ENCODE measurements around the gene LIN7A.

The LIN7A gene, protein sequence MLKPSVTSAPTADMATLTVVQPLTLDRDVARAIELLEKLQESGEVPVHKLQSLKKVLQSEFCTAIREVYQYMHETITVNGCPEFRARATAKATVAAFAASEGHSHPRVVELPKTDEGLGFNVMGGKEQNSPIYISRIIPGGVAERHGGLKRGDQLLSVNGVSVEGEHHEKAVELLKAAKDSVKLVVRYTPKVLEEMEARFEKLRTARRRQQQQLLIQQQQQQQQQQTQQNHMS

DNA sequence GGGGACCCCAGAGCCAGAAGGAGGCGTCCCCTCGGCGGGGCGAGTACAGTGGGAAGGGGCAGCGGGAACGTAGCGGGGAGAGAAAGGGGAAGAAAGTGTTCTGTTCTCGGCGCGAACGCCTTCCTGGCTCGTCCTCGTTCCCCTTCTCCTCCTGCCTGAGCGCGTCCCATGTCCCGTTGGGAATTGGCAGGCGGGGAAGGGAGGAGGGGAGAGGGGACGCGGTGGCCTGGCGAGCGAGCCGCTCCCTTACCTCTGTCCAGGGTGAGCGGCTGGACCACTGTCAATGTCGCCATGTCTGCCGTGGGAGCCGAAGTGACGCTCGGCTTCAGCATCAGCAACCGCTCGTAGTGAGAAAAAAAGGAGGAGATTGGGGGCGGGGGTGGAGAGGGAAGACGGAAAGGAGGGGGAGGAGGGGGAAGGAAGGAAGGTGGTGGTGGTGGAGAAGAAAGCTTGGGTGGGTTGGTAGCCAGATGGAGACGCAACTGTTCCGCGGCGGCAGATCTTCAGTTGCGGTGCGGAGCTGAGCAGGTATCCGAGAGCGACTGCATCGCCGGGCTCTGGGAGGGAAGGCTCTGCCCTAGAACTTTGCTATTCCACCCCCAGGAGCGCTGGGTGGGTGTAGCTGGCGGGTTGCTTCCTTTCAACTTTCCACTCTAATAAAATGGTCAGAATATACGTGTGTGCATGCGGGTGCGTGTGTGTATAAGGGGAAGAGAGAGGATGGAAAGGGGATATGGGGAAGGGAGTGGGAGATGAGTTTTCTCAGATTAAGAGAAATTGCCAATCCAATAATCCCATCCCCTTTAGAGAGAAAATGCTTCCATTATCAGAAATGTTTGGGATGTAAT lies at the start of gene LIN7A:
LIN7A (minus strand) TSS at position 544 of the 848 bp plus-strand sequence; CDS start at position 332, 212 bp downstream.
- DNase-seq (ENCODE audit: low read depth), result no peak

DNA sequence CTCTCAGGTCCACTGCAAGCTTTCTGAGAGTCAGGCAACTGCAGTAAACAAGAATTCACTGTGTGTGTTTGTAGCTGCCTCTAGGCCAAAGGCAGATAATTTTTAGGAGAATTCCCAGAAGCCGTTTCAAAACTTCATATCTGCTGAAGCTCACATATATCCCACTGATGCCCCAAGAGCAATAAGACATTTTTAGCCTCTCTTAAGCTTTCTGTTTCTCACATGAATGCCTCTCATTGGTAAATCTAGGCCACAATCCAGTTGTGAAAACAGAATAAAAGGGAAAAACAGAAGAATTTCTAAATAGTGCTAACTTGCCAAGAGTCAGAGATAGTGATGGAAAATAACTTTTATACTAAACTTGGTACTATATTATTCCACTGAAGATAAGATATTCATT lies 48.5 kb upstream of the LIN7A start:
- DNase-seq (ENCODE audit: low read depth), result no peak

DNA sequence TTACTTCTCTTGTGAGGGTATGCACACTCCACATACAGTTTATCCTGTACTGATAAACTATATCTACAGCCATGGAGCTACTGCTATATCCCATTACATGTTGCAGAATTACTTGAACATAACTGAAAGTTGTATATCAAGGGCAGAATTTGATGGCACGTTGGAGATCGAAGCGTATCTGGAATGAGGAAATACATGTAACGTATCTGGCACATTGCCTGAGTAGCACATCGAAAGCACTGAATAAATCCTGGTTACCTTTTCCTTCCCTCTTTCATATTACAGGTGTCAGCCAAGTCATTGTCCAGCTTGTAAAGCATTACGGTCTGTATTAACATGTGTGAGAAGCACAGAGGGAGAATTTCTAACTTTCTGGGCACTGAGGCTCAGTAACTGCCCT lies 42.1 kb upstream of the LIN7A start:
- DNase-seq (ENCODE audit: low read depth), result no peak

DNA sequence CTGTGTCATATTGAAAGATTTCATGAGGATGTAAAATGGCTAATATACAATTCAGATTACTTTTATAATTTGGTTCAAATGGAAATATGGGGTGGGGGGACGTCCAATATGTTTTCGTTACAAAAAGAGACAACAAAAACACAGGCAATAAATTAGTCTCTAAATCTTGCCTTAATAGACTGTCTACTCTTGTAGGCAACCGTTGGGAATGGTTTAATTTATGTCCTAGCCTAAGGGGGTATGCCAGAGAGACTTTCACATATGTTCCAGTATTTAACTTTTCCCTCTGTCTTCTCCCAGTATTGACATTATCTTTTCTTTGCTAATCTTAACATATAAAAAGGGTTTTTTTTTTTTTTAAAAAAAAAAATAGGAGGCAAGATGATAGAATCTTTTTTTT lies 41.5 kb upstream of the LIN7A start:
- no peak for DNase-seq (ENCODE audit: low read depth)

DNA sequence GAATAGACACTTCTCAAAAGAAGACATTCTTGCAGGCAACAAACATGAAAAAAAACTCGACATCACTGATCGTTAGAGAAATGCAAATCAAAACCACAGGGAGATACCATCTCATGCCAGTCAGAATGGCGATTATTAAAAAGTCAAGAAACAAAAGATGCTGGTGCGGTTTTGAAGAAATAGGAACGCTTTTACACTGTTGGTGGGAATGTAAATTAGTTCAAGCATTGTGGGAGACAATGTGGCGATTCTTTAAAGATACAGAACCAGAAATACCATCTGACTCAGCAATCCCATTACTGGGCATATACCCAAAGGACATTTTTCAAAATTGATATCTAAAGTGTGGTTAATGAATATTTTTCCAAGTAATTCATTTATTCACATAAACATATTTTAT lies 39.6 kb upstream of the LIN7A start:
- no peak for DNase-seq (ENCODE audit: low read depth)

DNA sequence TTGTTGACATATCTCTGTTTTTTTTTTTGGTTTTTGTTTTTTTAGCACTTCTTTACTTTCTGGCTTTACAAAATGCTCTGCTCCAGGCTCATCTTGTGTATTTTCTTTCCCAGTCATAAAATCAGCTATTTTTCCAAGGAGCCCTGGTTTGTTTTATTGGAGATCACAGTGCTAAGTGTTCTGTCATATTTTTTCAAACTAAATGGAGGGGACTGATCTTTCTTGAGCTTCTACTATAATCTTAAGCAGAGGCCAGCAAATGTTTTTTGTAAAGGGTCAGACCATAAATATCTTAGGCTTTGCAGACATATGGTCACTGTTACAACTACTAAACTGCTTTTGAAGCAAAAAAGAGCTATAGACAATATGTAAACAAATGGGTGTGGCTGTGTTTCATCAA lies 30.6 kb upstream of the LIN7A start:
- no peak for DNase-seq (ENCODE audit: low read depth)

DNA sequence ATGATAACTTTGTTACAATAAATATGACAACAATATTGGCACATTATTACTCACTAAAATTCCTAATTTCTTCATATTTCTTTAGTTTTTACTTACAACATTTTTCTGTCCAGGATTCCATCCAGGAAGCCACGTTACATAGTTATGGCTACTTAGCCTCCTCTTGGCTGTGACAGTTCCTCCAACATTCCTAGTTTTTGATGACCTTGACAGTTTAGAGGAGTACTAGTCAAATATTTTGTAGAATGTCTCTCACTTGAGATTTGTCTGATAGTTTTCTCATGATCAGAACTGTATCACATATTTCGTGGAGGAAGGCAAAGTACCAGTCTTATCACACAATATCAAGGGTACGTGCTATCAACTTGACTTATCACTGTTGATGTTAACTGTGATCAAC lies 29.8 kb upstream of the LIN7A start:
- DNase-seq (ENCODE audit: low read depth), result no peak

DNA sequence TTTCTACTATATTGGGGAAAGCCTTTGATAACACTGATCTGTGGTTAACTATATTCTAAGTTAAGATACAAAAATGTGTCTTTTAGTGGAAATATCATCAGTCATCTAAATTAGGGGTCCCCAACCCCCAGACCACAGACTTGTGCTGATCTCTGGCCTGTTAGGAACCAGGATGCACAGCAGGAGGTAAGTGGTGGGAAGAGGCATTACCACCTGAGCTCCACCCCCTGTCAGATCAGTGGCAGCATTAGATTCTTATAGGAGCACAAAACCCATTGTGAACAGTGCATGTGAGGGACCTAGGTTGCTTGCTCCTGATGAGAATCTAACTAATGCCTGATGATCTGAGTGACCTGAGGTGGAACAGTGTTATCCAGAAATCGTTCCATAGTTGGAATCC lies 28.3 kb upstream of the LIN7A start:
- no peak for DNase-seq (ENCODE audit: low read depth)

DNA sequence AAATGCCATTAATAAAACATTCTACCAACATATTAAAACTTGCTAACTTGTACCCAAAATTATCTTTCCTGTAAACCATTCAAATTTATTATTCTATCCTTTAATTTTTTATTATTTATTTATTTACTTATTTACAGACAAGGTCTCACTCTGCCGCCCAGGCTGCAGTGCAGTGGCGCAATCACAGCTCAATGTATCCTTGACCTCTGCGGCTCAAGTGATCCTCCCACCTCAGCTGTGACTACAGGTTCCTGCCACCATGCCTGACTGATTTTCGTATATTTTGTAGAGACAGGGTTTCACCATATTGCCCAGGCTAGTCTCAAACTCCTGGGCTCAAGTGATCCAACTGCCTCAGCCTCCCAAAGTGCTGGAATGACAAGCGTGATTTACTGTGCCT lies 20.4 kb upstream of the LIN7A start:
- DNase-seq (ENCODE audit: low read depth), result no peak

DNA sequence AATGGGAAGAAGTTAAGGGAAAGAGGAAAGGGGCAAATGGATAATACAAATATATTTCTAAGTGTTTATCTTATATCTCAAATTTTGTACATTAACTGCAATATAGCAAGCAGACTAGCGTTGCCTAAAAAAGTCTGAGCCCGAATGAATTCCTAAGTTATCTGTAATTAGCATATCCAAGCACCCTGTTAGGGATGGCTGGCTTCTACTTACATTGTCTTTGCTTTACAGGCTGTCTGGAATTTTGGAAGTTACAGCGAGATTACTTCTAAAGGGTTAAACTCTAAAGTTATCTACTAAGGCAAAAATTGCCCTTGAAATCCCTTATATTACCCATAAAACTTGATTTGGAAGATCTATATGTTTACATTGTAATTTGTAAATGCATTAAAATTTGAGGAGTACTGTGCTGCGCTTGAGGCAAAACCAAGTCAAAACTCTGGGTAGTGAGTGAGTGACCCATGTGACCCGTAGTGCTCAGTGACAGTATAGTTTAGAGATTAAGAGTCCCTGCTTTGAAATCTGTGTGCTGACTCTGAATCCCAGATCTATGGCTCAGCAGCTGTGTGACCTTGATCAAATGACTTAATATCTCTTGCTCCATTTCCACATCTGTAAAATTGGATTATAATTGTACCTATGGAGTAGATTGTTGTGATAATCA lies 17.3 kb upstream of the LIN7A start:
- no peak for DNase-seq (ENCODE audit: low read depth)

DNA sequence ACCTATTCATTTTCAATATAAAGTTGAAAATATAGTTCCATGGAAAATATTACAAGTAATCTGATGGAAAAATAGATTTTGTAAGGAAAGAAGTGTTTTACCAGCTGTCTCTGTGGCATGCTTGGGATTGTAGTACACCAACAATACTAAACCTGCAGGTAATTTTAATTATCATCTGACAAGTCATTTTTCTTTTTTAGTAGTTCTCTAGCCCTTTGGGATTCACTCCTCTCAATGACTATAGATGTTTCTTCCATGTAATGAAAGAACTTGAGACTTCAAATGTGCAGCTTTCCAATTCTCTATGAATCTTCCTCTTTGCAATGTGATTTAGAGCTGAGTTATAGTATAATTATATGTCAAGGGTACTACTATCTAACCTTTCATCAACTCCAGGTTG lies 14.7 kb upstream of the LIN7A start:
- DNase-seq (ENCODE audit: low read depth), result no peak

DNA sequence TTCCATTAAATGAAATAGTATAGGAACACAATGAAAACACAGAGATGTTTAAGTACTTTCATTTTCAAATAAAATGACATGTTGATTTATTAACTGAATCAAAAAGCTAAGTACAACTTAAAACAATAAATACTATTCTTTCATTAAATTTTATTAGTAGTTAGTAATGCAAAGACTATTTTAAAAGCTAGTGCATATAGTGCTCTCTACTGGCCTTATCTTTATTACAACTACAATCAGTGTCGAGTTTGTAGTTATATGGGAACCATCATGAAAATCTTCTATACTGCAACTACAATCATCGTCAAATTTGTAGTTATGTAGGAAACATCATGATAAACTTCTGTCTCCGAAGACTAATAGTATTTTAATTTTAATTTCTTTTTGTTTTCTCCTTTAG lies 8.9 kb upstream of the LIN7A start:
- no peak for DNase-seq (ENCODE audit: low read depth)

DNA sequence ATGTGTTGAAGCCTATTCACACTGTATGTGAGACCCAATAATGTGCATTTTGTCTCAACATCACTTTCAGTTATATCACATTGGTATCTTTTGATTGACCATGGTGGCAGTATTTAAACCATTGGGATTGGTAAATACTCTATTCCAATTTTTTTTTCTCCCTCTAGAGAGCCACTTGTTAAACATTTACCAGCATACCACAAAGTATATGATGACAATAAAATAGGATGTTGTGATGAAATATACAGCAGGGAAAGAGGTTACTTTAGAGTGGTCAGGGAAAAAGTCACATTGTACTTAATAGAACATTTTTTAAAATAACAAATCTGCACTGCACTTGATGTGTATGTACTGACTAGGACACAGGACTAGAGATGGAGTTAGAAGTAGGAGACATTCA lies 5.6 kb upstream of the LIN7A start:
- no peak for DNase-seq (ENCODE audit: low read depth)

DNA sequence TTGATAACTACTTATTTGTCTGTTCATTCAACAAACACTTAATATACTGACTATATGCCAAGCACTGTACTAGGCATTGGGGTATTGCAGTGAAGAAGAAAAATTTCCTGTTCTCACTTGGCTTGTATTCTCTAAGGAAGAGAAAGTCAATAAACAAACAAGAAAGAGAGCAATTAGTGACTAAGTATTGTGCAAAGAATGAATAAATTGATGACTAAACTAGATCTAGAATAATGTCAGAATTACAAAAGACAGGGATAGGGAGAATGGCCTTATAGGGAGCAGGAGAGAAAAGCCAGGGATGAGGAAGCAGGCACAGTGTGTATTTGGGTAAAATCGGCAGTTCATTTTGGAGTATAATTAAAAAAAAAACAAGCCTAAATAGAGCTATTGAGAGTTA lies 4.2 kb upstream of the LIN7A start:
- no peak for DNase-seq (ENCODE audit: low read depth)

DNA sequence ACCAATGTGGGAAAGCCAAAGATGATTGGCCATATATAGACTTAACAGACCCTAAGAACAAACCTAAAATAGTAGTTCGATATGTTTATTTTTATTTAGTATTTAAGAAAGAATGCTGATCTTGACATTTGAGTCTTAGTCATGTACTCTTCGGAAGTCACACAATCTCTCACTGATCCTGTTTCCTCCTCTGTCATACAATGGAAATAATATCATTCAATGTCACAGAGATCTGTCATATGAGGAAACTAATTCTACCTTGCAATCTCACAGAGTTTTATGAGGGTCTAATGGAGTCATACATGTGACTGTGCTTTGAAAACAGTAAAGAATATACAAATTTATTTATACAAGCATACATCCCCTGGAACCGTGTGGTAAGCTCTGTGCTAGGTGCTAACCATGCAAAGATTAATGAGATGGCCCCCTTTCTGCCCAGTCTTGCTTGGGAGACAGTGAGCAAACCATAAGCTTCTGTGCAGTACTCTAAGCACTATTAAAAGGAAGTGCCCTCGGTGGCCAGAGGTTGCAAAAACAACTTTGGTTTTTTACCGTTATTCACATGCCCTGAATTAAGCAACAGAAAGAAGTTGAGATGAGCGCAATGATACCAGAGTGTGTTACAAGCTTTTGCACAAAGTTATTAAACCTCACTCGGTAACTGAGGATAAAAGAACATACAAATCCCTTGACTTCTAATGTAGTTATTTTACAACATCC lies 1.7 kb upstream of the LIN7A start:
- no peak for DNase-seq (ENCODE audit: low read depth)

DNA sequence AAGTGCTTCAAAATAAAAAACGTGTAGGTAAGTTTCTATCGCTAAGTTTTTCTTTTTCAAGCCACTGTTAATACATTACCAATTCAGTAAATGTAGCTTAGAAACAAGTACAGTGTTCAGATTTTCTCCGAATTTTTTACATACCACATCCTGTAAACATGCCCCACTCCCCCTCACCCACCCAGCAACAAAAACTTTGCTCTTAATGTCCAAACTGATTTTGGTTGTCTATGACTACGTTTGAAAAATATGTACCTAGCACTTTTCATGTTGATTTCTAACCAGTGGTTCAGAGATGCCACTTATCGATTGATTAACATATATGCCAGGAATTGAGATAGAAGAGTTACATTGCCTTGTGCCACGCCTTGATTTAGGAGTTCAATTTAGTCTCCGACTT lies 663 bp upstream of the LIN7A start:
- DNase-seq (ENCODE audit: low read depth), result no peak

DNA sequence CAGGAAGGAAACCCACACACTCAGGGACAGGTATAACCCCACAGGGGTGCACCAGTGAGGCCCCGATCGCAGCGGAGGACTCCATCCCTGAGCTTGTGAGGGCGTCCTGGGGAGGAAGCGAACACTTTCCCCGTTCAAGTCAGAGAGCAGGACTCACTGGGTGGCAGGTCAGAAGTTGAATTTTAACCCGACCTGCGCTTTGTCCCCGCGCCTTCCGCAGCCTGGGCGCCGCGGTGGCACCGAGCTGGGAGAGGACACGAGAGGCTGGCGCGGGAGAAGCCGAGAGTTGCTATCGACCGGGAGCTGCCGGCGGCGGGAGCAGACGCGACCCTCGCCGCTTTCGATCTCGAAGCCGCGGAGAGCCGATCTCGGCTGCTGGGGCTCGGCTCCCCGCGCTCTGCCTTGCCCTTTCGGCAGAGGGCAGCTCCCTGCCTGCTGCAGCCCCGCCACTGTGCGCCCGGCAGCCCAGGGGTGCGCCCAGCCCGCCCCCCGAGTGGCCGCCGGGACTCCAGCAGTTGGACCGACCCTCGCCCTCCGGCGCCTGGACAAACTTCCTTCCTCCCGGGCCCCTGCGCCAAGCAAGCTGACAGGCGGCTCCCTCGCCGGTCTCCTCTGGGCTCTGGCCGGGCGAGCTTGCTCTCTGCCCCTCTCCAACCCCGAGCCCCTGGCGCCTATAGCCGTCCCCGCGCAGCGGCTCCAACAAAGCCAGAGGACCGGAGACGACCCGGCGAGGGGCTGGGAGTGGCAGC lies 918 bp downstream of the LIN7A start:
- no peak for DNase-seq (ENCODE audit: low read depth)

DNA sequence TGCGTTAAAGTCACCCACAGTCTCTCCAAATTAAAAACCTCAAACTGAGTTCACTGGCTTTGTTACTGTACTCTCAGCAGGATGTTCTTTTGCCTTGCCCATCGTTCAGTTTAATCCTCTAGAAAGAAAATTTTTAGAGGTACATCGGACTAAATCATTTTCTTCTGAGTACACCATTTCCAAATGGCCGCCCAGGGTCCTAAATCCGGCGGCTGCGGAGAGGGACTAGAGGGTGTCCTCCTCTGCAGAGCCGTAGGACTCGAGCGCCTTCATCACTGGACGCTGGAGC lies 1.4 kb downstream of the LIN7A start:
- DNase-seq (ENCODE audit: low read depth), result no peak

DNA sequence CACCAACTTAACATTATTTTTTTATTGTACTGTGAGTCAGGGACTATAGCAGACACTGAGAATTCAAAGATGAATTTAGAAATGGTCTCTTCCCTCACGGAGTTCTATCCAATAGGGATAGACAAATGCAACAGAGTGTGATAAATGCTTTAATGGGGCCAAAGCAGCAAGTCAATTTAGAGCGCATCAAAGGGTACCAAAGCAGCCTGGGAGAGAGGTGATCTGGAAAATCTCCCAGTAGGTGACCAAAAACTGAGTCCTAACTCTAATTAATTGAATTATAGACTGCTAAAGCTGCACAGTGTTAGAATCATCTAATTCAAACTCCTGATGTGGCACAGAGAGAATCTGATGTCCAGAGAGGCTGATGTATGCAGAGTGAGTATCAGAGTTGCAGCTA lies 2.6 kb downstream of the LIN7A start:
- DNase-seq (ENCODE audit: low read depth), result no peak

DNA sequence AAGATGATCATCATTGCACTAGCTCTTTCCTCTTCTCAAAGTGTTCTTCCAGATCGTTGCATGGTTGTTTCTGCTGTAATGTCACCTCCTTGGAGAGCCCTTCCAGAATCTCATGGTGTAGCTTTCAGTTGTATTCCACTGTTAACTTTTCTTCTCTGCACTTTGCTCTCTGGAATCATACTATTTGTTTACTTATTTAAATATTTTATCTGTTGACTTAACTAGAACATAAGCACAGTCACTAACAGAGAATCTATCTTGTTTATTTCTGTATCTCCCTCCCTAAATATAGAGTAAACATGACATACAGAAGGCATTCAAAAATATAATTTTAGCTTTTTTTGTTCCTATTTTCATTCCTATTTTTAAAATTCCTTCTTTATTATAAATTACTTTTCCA lies 11.8 kb downstream of the LIN7A start:
- DNase-seq (ENCODE audit: low read depth), result no peak

DNA sequence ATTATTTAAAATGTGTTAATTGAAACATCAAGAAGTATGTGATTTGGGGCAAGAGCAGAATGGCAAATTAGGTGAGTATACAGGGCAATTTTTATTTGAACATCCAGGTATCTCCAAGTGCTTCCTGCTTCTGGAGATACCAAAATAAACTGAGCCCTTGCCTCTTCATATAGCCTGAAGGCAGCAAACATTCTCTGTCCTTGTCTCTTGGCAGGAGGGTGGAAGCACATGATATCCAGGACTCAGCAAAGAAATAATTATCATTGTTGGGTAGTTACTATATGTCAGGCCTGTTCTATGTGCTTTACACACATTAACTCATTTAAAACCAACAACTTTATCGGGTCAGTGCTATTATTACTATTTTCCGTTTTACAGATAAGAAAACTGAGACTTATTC lies 12.5 kb downstream of the LIN7A start:
- DNase-seq (ENCODE audit: low read depth), result no peak

DNA sequence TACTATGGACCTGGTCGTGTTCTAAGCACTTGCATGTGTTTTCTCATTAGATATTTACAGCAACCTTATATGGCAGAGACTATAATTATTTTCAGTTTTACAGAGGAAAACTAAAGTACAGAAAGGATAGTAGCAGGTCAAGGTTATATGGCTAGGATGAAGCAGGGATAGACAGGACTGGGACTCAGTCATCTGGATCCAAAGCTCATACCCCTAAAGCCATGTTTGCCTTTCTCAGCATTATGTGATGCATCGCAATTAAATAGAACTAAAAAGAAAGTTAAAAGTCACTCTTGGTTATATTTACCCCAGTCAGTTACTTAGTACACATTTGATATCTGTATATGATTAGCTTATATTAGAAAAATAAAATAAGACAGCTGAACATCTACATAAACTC lies 13.3 kb downstream of the LIN7A start:
- no peak for DNase-seq (ENCODE audit: low read depth)
